ENCODE results near the gene OR6K3.

Gene OR6K3

DNA sequence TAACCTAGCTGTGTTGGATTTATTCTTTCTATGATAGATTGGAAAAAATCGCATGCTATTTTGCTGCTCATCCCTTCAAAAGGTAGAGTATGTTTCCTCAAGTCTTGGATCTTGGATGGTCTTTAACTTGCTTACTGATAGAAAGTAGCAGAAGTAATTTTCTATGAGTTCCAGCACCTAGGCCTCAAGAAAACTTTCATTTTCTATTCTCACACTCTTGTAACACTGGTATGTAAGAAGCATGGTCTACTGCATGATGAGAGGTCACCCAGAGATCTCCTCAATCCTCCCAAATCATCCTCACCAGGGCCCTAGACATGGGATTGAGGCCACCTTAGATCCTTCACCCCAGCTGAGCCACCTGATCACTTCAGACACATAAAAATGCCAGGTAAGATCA lies 41.2 kb downstream of the OR6K3 start:
- H3K27me3 ChIP-seq (ENCODE audit: control insufficient read depth, low read length): no peaks in the 10 kb centered on the region
- H4K20me1 ChIP-seq (ENCODE audit: control insufficient read depth, insufficient read depth, low read depth, low read length): no peaks in the 10 kb centered on the region
- no peaks in the 10 kb centered on the region for H3K9me2 ChIP-seq (replicated peaks; ENCODE audit: control insufficient read depth, low read length)
- no peaks in the 10 kb centered on the region for H3F3A ChIP-seq (ENCODE audit: control insufficient read depth, insufficient read depth)
- no peaks in the 10 kb centered on the region for H3K79me2 ChIP-seq (ENCODE audit: control insufficient read depth, low read length)
- H3K36me3 ChIP-seq (ENCODE audit: control insufficient read depth, low read length): no peaks in the 10 kb centered on the region
- TF ChIP-seq, protein P1, sequence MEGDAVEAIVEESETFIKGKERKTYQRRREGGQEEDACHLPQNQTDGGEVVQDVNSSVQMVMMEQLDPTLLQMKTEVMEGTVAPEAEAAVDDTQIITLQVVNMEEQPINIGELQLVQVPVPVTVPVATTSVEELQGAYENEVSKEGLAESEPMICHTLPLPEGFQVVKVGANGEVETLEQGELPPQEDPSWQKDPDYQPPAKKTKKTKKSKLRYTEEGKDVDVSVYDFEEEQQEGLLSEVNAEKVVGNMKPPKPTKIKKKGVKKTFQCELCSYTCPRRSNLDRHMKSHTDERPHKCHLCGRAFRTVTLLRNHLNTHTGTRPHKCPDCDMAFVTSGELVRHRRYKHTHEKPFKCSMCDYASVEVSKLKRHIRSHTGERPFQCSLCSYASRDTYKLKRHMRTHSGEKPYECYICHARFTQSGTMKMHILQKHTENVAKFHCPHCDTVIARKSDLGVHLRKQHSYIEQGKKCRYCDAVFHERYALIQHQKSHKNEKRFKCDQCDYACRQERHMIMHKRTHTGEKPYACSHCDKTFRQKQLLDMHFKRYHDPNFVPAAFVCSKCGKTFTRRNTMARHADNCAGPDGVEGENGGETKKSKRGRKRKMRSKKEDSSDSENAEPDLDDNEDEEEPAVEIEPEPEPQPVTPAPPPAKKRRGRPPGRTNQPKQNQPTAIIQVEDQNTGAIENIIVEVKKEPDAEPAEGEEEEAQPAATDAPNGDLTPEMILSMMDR (IDR thresholded peaks at IDR 0.05; ENCODE audit: low read depth, low read length, poor library complexity, severe bottlenecking): no peak
- TF ChIP-seq EZH2phosphoT487 (IDR thresholded peaks at IDR 0.05; ENCODE audit: borderline replicate concordance, low read length): no peak
- H3K9me3 ChIP-seq (ENCODE audit: control insufficient read depth, insufficient read depth, low read length): no peaks in the 10 kb centered on the region
- H3K4me1 ChIP-seq (ENCODE audit: control insufficient read depth, low read length): no peaks in the 10 kb centered on the region
- no peak overlapping the region for H3K4me2 ChIP-seq (ENCODE audit: low read length)
- H3K4me3 ChIP-seq (ENCODE audit: low read length): no peak overlapping the region
- no peak overlapping the region for H3K27ac ChIP-seq (ENCODE audit: low read depth, low read length)

DNA sequence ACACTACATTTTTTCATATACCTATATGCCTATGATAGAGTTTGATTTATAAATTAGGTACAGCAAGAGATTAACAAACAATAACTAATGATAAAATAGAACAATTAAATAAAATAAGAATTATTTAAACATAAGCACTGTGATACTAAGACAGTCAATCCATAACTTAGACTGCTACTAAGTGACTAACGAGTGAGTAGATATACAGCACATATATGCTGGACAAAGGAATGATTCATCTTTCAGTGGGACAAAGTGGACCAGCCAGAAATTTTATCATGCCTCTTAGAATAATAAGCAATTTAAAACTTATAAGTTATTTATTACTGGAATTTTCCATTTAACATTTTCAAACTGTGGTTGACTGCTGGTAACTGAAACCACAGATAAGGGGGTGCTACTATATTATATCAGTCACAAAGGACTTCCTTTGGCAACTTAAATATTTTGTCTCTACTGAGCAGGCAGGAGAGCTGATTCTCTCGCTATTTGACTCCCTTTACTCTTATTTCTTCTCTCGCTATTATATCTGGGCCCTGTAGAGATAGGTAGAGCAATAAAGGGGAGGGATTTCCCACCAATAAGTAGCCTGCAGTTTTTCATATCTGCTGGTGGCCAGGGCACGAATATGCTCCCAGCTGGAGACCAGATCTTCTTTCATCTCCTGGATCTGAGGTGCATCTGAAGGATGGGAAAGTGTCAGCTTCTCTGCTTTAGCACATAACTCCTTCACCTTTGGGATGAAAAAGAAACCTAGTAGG lies 44.8 kb downstream of the OR6K3 start:
- H3K4me3 ChIP-seq (ENCODE audit: low read length): no peak overlapping the region
- no peak overlapping the region for H3K27ac ChIP-seq (ENCODE audit: low read depth, low read length)
- no peaks in the 10 kb centered on the region for H3K4me1 ChIP-seq (ENCODE audit: control insufficient read depth, low read length)
- no peak overlapping the region for H3K4me2 ChIP-seq (ENCODE audit: low read length)
- TF ChIP-seq EZH2phosphoT487 (IDR thresholded peaks at IDR 0.05; ENCODE audit: borderline replicate concordance, low read length): no peak
- TF ChIP-seq, protein P1 (IDR thresholded peaks at IDR 0.05; ENCODE audit: low read depth, low read length, poor library complexity, severe bottlenecking): no peak
- no peaks in the 10 kb centered on the region for H4K20me1 ChIP-seq (ENCODE audit: control insufficient read depth, insufficient read depth, low read depth, low read length)
- no peaks in the 10 kb centered on the region for H3K36me3 ChIP-seq (ENCODE audit: control insufficient read depth, low read length)
- H3K9me2 ChIP-seq (replicated peaks; ENCODE audit: control insufficient read depth, low read length): no peaks in the 10 kb centered on the region
- no peaks in the 10 kb centered on the region for H3K79me2 ChIP-seq (ENCODE audit: control insufficient read depth, low read length)
- no peaks in the 10 kb centered on the region for H3K9me3 ChIP-seq (ENCODE audit: control insufficient read depth, insufficient read depth, low read length)
- no peaks in the 10 kb centered on the region for H3K27me3 ChIP-seq (ENCODE audit: control insufficient read depth, low read length)
- no peaks in the 10 kb centered on the region for H3F3A ChIP-seq (ENCODE audit: control insufficient read depth, insufficient read depth)

- Histone ChIP-seq H3K4me1 (ENCODE audit: control insufficient read depth, low read length) (no peaks in the 10 kb centered on the region), H3K36me3 (ENCODE audit: control insufficient read depth, low read length) (no peaks in the 10 kb centered on the region), H3K9me2 (replicated peaks; ENCODE audit: control insufficient read depth, low read length) (no peaks in the 10 kb centered on the region), H3K4me2 (ENCODE audit: low read length) (no peak overlapping the region), H3K27me3 (ENCODE audit: control insufficient read depth, low read length) (no peaks in the 10 kb centered on the region), H3F3A (ENCODE audit: control insufficient read depth, insufficient read depth) (no peaks in the 10 kb centered on the region), H3K27ac (ENCODE audit: low read depth, low read length) (no peak overlapping the region), H3K79me2 (ENCODE audit: control insufficient read depth, low read length) (no peaks in the 10 kb centered on the region), H4K20me1 (ENCODE audit: control insufficient read depth, insufficient read depth, low read depth, low read length) (no peaks in the 10 kb centered on the region), H3K9me3 (ENCODE audit: control insufficient read depth, insufficient read depth, low read length) (no peaks in the 10 kb centered on the region), H3K4me3 (ENCODE audit: low read length) (no peak overlapping the region)
- TF ChIP-seq EZH2phosphoT487 (IDR thresholded peaks at IDR 0.05; ENCODE audit: borderline replicate concordance, low read length): no peak
These were observed 46.2 kb downstream of the OR6K3 start for GRCh38 chr1:158674302-158674701.
